ENCODE measurements around the gene PSMB7.

Gene PSMB7

DNA sequence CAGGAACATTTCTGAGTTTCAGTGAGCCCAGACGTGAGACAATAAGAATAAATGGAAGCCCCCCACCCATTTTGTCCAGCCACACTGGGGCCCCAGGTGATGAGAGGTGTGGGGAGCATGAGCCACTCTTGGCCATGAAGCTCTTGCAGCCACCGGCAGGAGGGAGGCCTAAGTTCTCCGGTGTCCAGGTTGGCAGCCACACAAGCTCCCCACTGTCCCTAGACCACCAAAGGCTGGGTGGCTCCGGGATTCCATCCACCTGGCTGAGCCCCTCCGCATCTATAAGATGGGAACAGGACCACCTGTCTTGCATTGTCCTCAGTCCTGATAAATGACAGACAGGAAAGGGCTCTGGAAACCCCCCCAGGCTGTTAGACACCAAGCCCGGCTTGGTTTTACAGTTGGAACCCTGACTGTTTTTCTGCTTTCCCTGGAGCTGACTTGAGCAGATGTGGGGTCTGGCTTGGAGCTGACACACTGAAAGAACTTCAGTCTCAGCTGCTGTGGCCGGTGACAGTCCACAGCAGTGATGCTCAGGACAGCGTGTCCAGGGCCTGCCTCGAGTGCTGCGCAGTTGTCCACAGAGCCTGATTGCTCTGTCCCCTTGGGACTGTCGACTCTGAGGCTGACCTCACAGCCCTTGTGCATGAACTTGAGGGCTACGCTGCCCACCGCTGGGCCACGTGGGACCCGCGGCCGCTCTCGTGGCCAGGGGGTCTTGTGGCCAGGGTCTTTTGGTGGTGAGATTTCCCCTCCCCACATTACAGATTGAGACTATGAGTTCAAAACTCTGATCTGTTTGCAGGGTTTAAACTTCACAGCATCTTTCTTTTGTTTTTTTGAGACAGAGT, 74.8 kb downstream of the PSMB7 start:
- Histone ChIP-seq H3K9me2 (replicated peaks; ENCODE audit: insufficient read depth, low read length) (no peaks in the 10 kb centered on the region), H3K4me2 (ENCODE audit: low read depth, low read length) (no peak overlapping the region), H3K9ac (ENCODE audit: low read length) (no peak overlapping the region), H3K36me3 (replicated peaks; ENCODE audit: insufficient read depth, low read length) (no peaks in the 10 kb centered on the region), H3K4me1 (ENCODE audit: low read length) (no peaks in the 10 kb centered on the region), H3K9me3 (replicated peaks; ENCODE audit: insufficient read depth, low read length) (no peaks in the 10 kb centered on the region), H3K79me2 (ENCODE audit: low read length) (no peaks in the 10 kb centered on the region), H2AFZ (ENCODE audit: low read length) (no peak overlapping the region), H3K27me3 (replicated peaks; ENCODE audit: insufficient read depth, low read length) (no peaks in the 10 kb centered on the region), H3K27ac (ENCODE audit: low read length) (no peak overlapping the region), H4K20me1 (ENCODE audit: insufficient read depth, low read length) (no peaks in the 10 kb centered on the region), H3F3A (ENCODE audit: insufficient read depth, low read length) (no peaks in the 10 kb centered on the region), H3K4me3 (ENCODE audit: low read length) (no peak overlapping the region)
- TF ChIP-seq EZH2phosphoT487 (IDR thresholded peaks at IDR 0.05; ENCODE audit: low read length), result no peak
- TF ChIP-seq EZH2 (optimal IDR thresholded peaks at IDR 0.05; ENCODE audit: low read depth, low read length), result no peak
- TF ChIP-seq, protein P1, sequence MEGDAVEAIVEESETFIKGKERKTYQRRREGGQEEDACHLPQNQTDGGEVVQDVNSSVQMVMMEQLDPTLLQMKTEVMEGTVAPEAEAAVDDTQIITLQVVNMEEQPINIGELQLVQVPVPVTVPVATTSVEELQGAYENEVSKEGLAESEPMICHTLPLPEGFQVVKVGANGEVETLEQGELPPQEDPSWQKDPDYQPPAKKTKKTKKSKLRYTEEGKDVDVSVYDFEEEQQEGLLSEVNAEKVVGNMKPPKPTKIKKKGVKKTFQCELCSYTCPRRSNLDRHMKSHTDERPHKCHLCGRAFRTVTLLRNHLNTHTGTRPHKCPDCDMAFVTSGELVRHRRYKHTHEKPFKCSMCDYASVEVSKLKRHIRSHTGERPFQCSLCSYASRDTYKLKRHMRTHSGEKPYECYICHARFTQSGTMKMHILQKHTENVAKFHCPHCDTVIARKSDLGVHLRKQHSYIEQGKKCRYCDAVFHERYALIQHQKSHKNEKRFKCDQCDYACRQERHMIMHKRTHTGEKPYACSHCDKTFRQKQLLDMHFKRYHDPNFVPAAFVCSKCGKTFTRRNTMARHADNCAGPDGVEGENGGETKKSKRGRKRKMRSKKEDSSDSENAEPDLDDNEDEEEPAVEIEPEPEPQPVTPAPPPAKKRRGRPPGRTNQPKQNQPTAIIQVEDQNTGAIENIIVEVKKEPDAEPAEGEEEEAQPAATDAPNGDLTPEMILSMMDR (IDR thresholded peaks at IDR 0.05; ENCODE audit: low read length), result no peak
- no peak for DNase-seq

DNA sequence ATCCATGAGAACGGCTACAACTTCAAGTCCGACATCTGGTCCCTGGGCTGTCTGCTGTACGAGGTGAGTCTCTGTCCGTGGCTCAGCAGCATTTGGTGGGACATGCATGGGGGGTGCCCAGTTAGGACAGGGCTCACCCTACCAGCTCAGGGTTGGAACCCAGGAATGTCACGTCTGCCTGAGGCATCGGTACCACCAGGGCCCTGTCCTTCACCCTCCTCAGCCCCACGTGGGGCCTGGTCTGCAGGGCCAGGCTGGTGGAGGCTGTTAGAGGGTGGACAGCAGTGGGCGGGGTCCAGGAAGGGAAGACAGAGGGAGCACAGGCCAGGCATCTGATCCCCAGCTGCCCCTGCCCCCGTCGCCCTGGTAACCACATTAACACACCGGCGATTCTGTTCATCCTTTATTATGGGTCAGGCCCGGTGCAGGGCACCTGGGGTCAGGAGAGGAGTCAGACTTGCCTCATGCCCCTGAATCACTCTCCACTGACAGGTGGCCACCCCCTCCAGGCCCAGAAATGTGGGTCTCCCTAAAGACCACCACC, 75.6 kb downstream of the PSMB7 start:
- DNase-seq, result no peak
- Histone ChIP-seq H3K9ac (ENCODE audit: low read length) (no peak overlapping the region), H3K4me3 (ENCODE audit: low read length) (no peak overlapping the region), H3K27ac (ENCODE audit: low read length) (no peak overlapping the region), H3K79me2 (ENCODE audit: low read length) (no peaks in the 10 kb centered on the region), H3K36me3 (replicated peaks; ENCODE audit: insufficient read depth, low read length) (no peaks in the 10 kb centered on the region), H3K27me3 (replicated peaks; ENCODE audit: insufficient read depth, low read length) (no peaks in the 10 kb centered on the region), H3K9me3 (replicated peaks; ENCODE audit: insufficient read depth, low read length) (no peaks in the 10 kb centered on the region), H4K20me1 (ENCODE audit: insufficient read depth, low read length) (no peaks in the 10 kb centered on the region), H3K4me1 (ENCODE audit: low read length) (no peaks in the 10 kb centered on the region), H3F3A (ENCODE audit: insufficient read depth, low read length) (no peaks in the 10 kb centered on the region), H3K9me2 (replicated peaks; ENCODE audit: insufficient read depth, low read length) (no peaks in the 10 kb centered on the region), H2AFZ (ENCODE audit: low read length) (no peak overlapping the region), H3K4me2 (ENCODE audit: low read depth, low read length) (no peak overlapping the region)
- no peak for TF ChIP-seq EZH2phosphoT487 (IDR thresholded peaks at IDR 0.05; ENCODE audit: low read length)
- TF ChIP-seq, protein P1 (IDR thresholded peaks at IDR 0.05; ENCODE audit: low read length), result no peak
- TF ChIP-seq EZH2 (optimal IDR thresholded peaks at IDR 0.05; ENCODE audit: low read depth, low read length), result no peak

DNA sequence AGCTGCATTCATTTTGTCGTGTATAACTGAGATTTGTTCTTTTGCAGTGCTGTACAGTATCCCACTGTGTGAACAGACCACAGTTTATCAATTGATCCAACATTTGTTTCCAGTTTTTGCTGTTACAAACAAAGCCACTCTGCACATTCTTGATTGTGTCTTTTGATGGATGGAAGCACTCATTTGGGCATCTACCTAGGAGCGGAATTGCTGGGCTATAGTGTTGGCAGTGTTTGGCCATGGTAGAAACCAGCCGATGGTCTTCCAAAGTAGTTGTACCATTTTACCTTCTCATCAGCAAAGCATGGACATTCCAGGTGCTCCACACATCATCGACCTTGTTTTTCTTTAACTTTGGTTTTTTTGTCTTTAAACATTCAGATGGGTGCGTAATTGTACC, 77.7 kb downstream of the PSMB7 start:
- Histone ChIP-seq H3K9me3 (replicated peaks; ENCODE audit: insufficient read depth, low read length) (no peaks in the 10 kb centered on the region), H3K4me2 (ENCODE audit: low read depth, low read length) (no peak overlapping the region), H3K4me1 (ENCODE audit: low read length) (no peaks in the 10 kb centered on the region), H3K4me3 (ENCODE audit: low read length) (no peak overlapping the region), H3K27me3 (replicated peaks; ENCODE audit: insufficient read depth, low read length) (no peaks in the 10 kb centered on the region), H4K20me1 (ENCODE audit: insufficient read depth, low read length) (no peaks in the 10 kb centered on the region), H3K9me2 (replicated peaks; ENCODE audit: insufficient read depth, low read length) (no peaks in the 10 kb centered on the region), H3K27ac (ENCODE audit: low read length) (no peak overlapping the region), H3K9ac (ENCODE audit: low read length) (no peak overlapping the region), H2AFZ (ENCODE audit: low read length) (no peak overlapping the region), H3F3A (ENCODE audit: insufficient read depth, low read length) (no peaks in the 10 kb centered on the region), H3K79me2 (ENCODE audit: low read length) (no peaks in the 10 kb centered on the region), H3K36me3 (replicated peaks; ENCODE audit: insufficient read depth, low read length) (no peaks in the 10 kb centered on the region)
- TF ChIP-seq, protein P1 (IDR thresholded peaks at IDR 0.05; ENCODE audit: low read length), result no peak
- TF ChIP-seq EZH2 (optimal IDR thresholded peaks at IDR 0.05; ENCODE audit: low read depth, low read length), result no peak
- no peak for TF ChIP-seq EZH2phosphoT487 (IDR thresholded peaks at IDR 0.05; ENCODE audit: low read length)
- no peak for DNase-seq

Data from MM.1S (cell line).